NT2/D1 (cell line): Measurements from ENCODE around the gene AJUBA.
"Not testable (repeated sequence)": the region's sequence is repeated elsewhere in the genome, so short reads cannot be mapped to it uniquely, and the experiment has no call there.

Experiments used
- DNase-seq: peaks from one replicate; pipeline ENCODE4 v3.0.0-alpha.2; 2011; ENCODE audit warnings: low read depth, low spot score
- H3K27me3 ChIP-seq: 2 replicates; pipeline ENCODE4 v1.6.0; 2011; ENCODE audit warnings: mild to moderate bottlenecking; ENCODE audit not compliant: insufficient read length, insufficient read depth
- H3K36me3 ChIP-seq: 2 replicates; pipeline ENCODE4 v1.6.1; 2011; ENCODE audit warnings: mild to moderate bottlenecking, low read length, mixed read lengths; ENCODE audit not compliant: insufficient read depth, insufficient read length
- H3K4me1 ChIP-seq: 2 replicates; pipeline ENCODE4 v1.5.1; 2011; ENCODE audit not compliant: insufficient read depth, insufficient read length
- H3K4me3 ChIP-seq: 2 replicates; pipeline ENCODE4 v1.5.1; 2011; ENCODE audit warnings: low read depth; ENCODE audit not compliant: insufficient read length
- H3K9ac ChIP-seq: 2 replicates; pipeline ENCODE4 v1.6.0; 2011; ENCODE audit warnings: low read depth; ENCODE audit not compliant: insufficient read length
- H3K9me3 ChIP-seq: 2 replicates; pipeline ENCODE4 v1.5.1; 2011; ENCODE audit warnings: mild to moderate bottlenecking, low read length; ENCODE audit not compliant: insufficient read depth
- SUZ12 ChIP-seq: IDR thresholded peaks from 2 replicates; pipeline ENCODE4 v1.6.1; 2011; ENCODE audit not compliant: insufficient read length, insufficient read depth; ENCODE audit errors: extremely low read depth
- YY1 ChIP-seq: IDR thresholded peaks from 2 replicates; pipeline ENCODE4 v1.6.1; 2011; ENCODE audit not compliant: insufficient read length, insufficient read depth
- ZNF274 ChIP-seq: IDR thresholded peaks from 2 replicates; pipeline ENCODE4 v1.6.1; 2011; ENCODE audit warnings: mild to moderate bottlenecking, low read depth, low read length

Gene AJUBA

DNA sequence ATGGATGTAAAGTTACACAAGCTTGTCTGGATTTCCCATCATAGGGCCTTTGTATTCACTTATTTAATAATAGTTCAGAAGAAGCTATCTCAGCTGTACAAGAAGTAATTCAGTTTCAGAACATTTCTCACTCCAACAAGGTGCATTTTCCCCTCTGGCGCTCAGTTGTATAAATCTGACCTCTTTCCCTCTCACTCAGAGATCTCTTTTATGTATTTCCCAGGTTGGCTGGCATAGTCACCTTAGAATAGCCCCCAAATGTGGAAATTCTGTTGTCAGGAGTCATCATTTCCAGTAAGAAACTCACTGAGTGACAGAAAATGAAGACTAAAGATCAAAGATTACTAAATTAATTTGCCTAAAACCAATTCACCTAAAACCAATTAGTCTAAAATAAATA lies 11.2 kb downstream of the AJUBA start:
- H3K4me1 ChIP-seq: peaks cover 12% of the 10 kb centered on the region
- H3K36me3 ChIP-seq: peaks cover 8% of the 10 kb centered on the region
- H3K27me3 ChIP-seq: no peaks in the 10 kb centered on the region
- H3K9ac ChIP-seq: no peak overlapping the region
- DNase-seq: no peak
- H3K9me3 ChIP-seq: 0 out of 2 replicates have a peak, but pooled peaks cover 3% of the 10 kb centered on the region
- no peak for TF ChIP-seq SUZ12
- no peak for TF ChIP-seq ZNF274
- no peak for TF ChIP-seq YY1
- no peak overlapping the region for H3K4me3 ChIP-seq

DNA sequence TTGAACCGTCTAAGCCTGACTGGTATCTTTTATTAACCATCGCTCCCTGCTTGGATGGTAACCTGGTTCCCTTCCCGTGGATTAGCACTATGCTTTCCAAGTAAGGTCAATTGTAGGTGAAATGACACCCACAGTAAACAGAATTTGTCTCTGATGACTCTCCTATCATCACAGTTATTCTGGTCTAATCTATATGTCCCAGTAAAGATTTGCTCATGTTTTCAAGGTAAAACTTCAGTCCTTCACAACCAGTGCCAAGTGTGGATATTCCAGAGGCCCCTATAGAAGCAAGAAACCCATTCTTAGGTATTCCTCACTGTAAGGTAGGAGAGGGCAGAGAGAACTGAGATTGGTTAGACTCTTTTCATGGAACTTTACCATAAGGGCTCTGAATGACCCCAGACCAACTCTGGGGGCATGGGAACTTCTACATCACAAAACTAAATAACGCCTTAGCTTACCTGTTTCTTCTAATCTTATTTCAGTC lies 15.5 kb downstream of the AJUBA start:
- Histone ChIP-seq H3K9ac (no peak overlapping the region), H3K27me3 (no peaks in the 10 kb centered on the region), H3K36me3 (no peaks in the 10 kb centered on the region), H3K9me3 (no peaks in the 10 kb centered on the region), H3K4me3 (no peak overlapping the region), H3K4me1 (no peaks in the 10 kb centered on the region)
- no peak for DNase-seq
- TF ChIP-seq YY1: no peak
- no peak for TF ChIP-seq SUZ12
- TF ChIP-seq ZNF274: no peak

DNA sequence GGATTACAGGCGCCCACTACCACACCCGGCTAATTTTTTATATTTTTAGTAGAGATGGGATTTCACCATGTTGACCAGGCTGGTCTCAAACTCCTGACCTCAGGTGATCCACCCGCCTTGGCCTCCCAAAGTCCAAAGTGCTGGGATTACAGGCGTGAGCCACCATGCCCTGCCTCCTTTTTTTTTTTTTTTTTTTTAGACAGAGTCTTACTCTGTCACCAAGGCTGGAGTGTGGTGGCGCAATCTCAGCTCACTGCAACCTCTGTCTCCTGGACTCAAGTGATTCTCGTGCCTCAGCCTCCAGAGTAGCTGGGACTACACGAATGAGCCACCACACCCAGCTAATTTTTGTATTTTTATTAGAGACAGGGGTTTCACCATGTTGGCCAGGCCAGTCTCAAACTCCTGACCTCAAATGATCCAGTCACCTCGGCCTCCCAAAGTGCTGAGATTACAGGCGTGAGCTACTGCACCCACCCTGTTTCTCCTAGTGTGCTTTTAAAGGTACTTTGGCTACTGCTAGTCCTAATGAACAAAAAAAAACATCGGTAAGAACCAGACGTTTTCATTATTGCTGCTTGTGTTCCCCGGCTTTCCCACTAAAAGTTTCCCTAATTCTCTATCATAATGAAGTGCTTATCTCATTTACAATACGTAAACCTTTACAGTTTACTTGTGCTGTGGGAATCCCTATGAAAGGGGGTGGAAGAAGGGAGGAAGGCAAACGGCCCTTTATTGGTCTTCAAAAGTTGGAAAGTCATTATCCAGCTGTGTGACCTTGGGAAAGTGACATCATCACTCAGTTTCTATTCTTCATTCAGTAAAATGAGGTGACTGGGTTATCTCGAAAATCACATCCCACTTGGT lies 16.2 kb downstream of the AJUBA start:
- H3K4me3 ChIP-seq, DNase-seq, H3K9ac ChIP-seq, H3K36me3 ChIP-seq, H3K27me3 ChIP-seq, H3K9me3 ChIP-seq, H3K4me1 ChIP-seq: not testable (repeated sequence)

DNA sequence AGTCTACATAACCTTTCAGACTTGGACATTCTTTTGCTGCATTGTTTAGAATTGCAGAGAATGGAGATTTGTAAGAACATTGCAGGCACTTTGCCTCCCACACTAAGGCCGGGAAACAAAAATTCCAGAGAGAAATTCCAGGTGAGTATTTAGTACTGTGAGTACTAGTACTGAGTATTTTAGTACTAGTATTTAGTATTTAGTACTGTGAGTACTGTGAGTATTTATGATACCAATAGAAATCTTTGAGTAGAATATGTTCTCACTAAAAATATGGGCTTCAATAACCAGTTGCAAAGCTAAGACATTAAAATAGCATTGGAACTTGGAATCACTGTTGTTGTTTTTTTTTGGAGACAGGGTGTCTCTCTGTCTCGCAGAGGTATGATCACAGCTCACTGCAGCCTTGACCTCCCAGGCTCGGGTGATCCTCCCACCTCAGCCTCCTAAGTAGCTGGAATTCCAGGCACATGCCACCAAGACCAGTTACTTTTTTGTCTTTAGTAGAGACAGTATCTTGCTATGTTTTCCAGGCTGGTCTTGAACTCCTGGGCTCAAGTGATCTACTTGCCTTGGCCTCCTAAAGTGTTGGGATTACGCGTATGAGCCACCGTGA lies 20.2 kb downstream of the AJUBA start:
- H3K9me3 ChIP-seq: no peaks in the 10 kb centered on the region
- no peak for DNase-seq
- H3K36me3 ChIP-seq: no peaks in the 10 kb centered on the region
- no peak overlapping the region for H3K9ac ChIP-seq
- no peaks in the 10 kb centered on the region for H3K4me1 ChIP-seq
- H3K4me3 ChIP-seq: no peak overlapping the region
- TF ChIP-seq YY1: no peak
- no peak for TF ChIP-seq ZNF274
- TF ChIP-seq SUZ12: no peak
- H3K27me3 ChIP-seq: no peaks in the 10 kb centered on the region

DNA sequence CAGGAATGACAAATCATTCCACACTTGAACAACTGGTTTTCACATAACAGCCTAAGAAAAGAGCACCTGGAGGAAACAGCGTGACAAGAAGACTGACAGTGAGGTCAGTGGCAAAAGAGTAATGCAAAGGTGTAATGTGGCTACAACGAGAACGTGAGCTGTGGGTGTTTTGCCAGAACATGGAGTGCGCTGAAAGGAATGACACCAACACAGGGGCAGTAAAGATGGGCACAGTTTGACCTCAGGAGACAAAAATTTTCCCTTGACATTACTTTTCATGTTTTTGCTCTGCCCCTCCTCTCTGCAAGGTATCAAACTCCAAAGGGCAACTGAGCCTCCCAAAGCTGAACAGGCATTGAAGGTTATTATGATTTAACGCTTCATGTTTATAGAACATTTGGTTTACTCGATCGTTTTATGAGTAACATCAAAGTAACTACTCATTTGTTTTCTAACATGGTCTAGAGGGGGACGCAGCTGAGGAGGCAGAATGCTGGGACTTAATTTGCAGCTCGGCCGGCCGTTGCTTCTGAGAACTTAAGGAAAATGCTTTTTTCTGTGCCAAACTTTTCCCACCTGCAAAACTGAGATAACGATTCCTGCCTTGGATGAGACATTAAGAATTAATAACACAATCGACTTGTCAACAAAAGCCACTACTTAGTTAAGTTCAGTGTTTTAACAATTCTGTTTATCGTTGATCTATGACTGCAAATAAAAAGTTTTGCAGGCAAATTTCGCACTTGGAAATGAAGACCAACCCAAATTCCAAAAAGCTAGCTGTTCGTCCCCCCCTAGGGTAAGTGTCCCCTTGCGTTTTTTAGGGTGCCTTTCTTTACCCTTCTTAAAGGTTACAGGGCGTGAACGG lies 26.4 kb downstream of the AJUBA start:
- TF ChIP-seq SUZ12 (no peak), ZNF274 (no peak), YY1 (no peak)
- H3K27me3 ChIP-seq: no peaks in the 10 kb centered on the region
- no peak for DNase-seq
- no peaks in the 10 kb centered on the region for H3K9me3 ChIP-seq
- H3K4me1 ChIP-seq: peaks cover 3% of the 10 kb centered on the region
- H3K36me3 ChIP-seq: peaks cover 19% of the 10 kb centered on the region
- H3K4me3 ChIP-seq: peak overlapping the region; percentile 61
- H3K9ac ChIP-seq: peak overlapping the region; percentile 77

DNA sequence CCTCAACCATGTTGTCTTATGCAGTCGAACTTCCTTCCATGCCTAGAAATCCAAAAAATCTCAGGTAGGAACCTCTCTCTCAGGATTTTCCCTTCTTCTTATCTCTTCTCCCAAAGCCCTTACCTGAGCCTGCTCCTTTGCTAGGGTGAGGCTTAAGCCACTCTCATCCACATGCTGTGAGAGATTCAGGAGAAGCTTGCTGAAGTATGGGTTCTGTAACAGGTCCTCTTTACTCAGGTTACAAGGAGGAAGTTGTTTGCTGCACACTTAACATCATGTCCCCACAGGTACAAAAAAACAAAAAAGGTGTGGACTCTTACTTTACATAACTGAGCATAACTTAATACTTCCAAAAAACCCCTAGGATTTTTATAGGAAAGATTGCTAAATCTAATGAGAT lies 29.9 kb downstream of the AJUBA start:
- Histone ChIP-seq H3K4me1 (peaks cover 3% of the 10 kb centered on the region), H3K9me3 (no peaks in the 10 kb centered on the region), H3K9ac (no peak overlapping the region), H3K27me3 (no peaks in the 10 kb centered on the region), H3K36me3 (peaks cover 38% of the 10 kb centered on the region), H3K4me3 (no peak overlapping the region)
- no peak for DNase-seq
- TF ChIP-seq SUZ12 (no peak), YY1 (no peak), ZNF274 (no peak)

DNA sequence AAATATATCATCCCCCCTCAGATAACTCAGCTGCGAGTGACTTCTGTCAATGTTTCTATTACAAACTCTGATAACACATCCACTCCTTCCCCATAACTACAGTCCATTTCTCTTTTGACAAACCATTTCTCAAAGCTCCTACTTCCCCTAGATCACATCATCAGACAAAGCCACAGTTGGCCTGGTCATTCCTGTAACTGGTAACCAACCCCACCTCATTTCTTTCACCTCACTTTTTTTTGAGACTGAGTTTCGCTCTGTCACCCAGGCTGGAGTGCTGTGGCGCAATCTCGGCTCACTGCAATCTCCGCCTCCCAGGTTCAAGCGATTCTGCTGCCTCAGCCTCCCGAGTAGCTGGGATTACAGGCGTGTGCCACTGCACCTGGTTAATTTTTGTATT lies 30.6 kb downstream of the AJUBA start:
- H3K4me1 ChIP-seq, H3K27me3 ChIP-seq, H3K4me3 ChIP-seq, H3K9me3 ChIP-seq, DNase-seq, H3K9ac ChIP-seq: not testable (repeated sequence)
- peaks cover 44% of the 10 kb centered on the region for H3K36me3 ChIP-seq
